IMR-90 (cell line): ENCODE data around the gene CUL4A. TPM values are rescaled to one million over a fixed set of nuclear protein-coding genes. Genes with fewer than 3 reads are reported as not detected.

ENCODE experiments used
- ATAC-seq: fragments of 200-7000 bp; cut with Tn5 transposase; 2 replicates; pipeline ENCODE4 v1.9.1; 2020; ENCODE audit warnings: low read depth, mild to moderate bottlenecking, moderate library complexity
- BruUV-seq: library from RNA; stranded (reverse); fragments of 400-500 nt; replicated peaks from 2 replicates; lab custom pipeline; 2021; lab: Mats Ljungman, UMichigan
- CTCF ChIA-PET: fragments of 300-600 bp; formaldehyde crosslinking; extraction: SDS; loops from one replicate; lab custom pipeline; 2021; ENCODE audit warnings: antibody characterized with exemption; lab: Yijun Ruan, JAX
- POLR2A ChIA-PET: fragments of 300-600 bp; sonication (Branson Sonifier 250); formaldehyde crosslinking; loops from one replicate; lab custom pipeline; 2022; ENCODE audit warnings: antibody characterized with exemption; ENCODE audit not compliant: unreplicated experiment; lab: Charles Lee
- DNase-seq: peaks from one replicate; pipeline ENCODE4 v3.0.0; 2013
- H2AFZ ChIP-seq: replicated peaks from 2 replicates; pipeline ENCODE3; 2013; ENCODE audit warnings: low read length, mild to moderate bottlenecking; ENCODE audit not compliant: poor library complexity
- H2AK5ac ChIP-seq: 2 replicates; pipeline ENCODE4 v1.6.1; 2013; ENCODE audit warnings: low read depth, low read length, inconsistent platforms
- H2AK9ac ChIP-seq: replicated peaks from 2 replicates; pipeline ENCODE3; 2013; ENCODE audit warnings: mild to moderate bottlenecking, low read depth, low read length, moderate library complexity; ENCODE audit not compliant: poor library complexity
- H2BK120ac ChIP-seq: 2 replicates; pipeline ENCODE4 v1.6.1; 2013; ENCODE audit warnings: low read depth, low read length, inconsistent platforms
- H2BK15ac ChIP-seq: 3 replicates; pipeline ENCODE4 v1.6.1; 2013; ENCODE audit warnings: low read depth, low read length, inconsistent platforms
- H2BK20ac ChIP-seq: 2 replicates; pipeline ENCODE4 v1.6.1; 2013; ENCODE audit warnings: low read depth, mild to moderate bottlenecking, inconsistent platforms, low read length, moderate library complexity
- H2BK5ac ChIP-seq: 2 replicates; pipeline ENCODE4 v1.6.1; 2013; ENCODE audit warnings: mild to moderate bottlenecking, low read depth, low read length, inconsistent platforms; ENCODE audit not compliant: poor library complexity, severe bottlenecking
- H3K14ac ChIP-seq: replicated peaks from 2 replicates; pipeline ENCODE4 v1.6.1; 2013; ENCODE audit warnings: low read depth, low read length, inconsistent platforms
- H3K18ac ChIP-seq: 2 replicates; pipeline ENCODE4 v1.6.1; 2013; ENCODE audit warnings: low read depth, low read length, control low read depth
- H3K23ac ChIP-seq: 2 replicates; pipeline ENCODE4 v1.6.1; 2013; ENCODE audit warnings: low read depth, low read length, inconsistent platforms
- H3K27ac ChIP-seq: 2 replicates; pipeline ENCODE4 v1.5.1; 2013; ENCODE audit warnings: mild to moderate bottlenecking, control low read depth, low read length; ENCODE audit not compliant: insufficient read depth
- H3K27me3 ChIP-seq: 2 replicates; pipeline ENCODE4 v1.6.1; 2013; ENCODE audit warnings: low read length; ENCODE audit not compliant: control insufficient read depth, insufficient read depth
- H3K36me3 ChIP-seq: 2 replicates; pipeline ENCODE4 v1.6.1; 2013; ENCODE audit warnings: low read length, mixed read lengths; ENCODE audit not compliant: control insufficient read depth, insufficient read depth
- H3K4ac ChIP-seq: 2 replicates; pipeline ENCODE4 v1.6.1; 2013; ENCODE audit warnings: low read depth, low read length, inconsistent platforms
- H3K4me1 ChIP-seq: 2 replicates; pipeline ENCODE4 v1.6.1; 2013; ENCODE audit warnings: low read length, mixed read lengths; ENCODE audit not compliant: control insufficient read depth, insufficient read depth
- H3K4me2 ChIP-seq: 2 replicates; pipeline ENCODE4 v1.6.1; 2013; ENCODE audit warnings: low read depth, mild to moderate bottlenecking, control low read depth, low read length, moderate library complexity
- H3K4me3 ChIP-seq: 2 replicates; pipeline ENCODE4 v1.5.1; 2013; ENCODE audit warnings: low read depth, mild to moderate bottlenecking, control low read depth, low read length, moderate library complexity; ENCODE audit not compliant: insufficient read depth
- H3K56ac ChIP-seq: 2 replicates; pipeline ENCODE4 v1.6.1; 2013; ENCODE audit warnings: low read length, inconsistent platforms; ENCODE audit not compliant: insufficient read depth; ENCODE audit errors: extremely low read depth
- H3K79me1 ChIP-seq, 2 experiments: 2 replicates each; pipeline ENCODE4 v1.6.1; 2013; ENCODE audit warnings: low read length in 2 of 2, inconsistent platforms in 1 of 2, low read depth in 1 of 2
- H3K9ac ChIP-seq: 2 replicates; pipeline ENCODE4 v1.6.1; 2013; ENCODE audit warnings: low read depth, low read length, control low read depth
- H3K9me1 ChIP-seq: 2 replicates; pipeline ENCODE4 v1.6.1; 2013; ENCODE audit warnings: low read length, inconsistent platforms; ENCODE audit not compliant: insufficient read depth
- H3K9me3 ChIP-seq: 2 replicates; pipeline ENCODE4 v1.6.1; 2013; ENCODE audit warnings: low read length; ENCODE audit not compliant: control insufficient read depth, insufficient read depth
- H4K20me1 ChIP-seq: 2 replicates; pipeline ENCODE4 v1.6.1; 2013; ENCODE audit warnings: low read length, inconsistent platforms; ENCODE audit not compliant: insufficient read depth
- H4K5ac ChIP-seq: 2 replicates; pipeline ENCODE4 v1.6.1; 2013; ENCODE audit warnings: mild to moderate bottlenecking, low read depth, low read length, control low read depth
- H4K8ac ChIP-seq, 2 experiments: 2 replicates each; pipeline ENCODE4 v1.6.1; 2013; ENCODE audit warnings: low read depth in 2 of 2, low read length in 2 of 2, control low read depth in 1 of 2, inconsistent platforms in 1 of 2
- H4K91ac ChIP-seq: 2 replicates; pipeline ENCODE4 v1.6.1; 2013; ENCODE audit warnings: low read depth, low read length, inconsistent platforms; ENCODE audit not compliant: insufficient read depth
- BHLHE40 ChIP-seq: fragments of 150-350 bp; IDR thresholded peaks from 2 replicates; pipeline ENCODE4 v1.6.1; 2016; ENCODE audit warnings: mild to moderate bottlenecking, low read depth, low read length
- CEBPB ChIP-seq: IDR thresholded peaks from 2 replicates; pipeline ENCODE4 v1.6.1; 2012; ENCODE audit warnings: low read depth, low read length, improper control_type of control experiment
- CHD1 ChIP-seq: IDR thresholded peaks from 2 replicates; pipeline ENCODE4 v1.6.1; 2012; ENCODE audit warnings: low read depth, low read length, improper control_type of control experiment
- CTCF ChIP-seq: conservative IDR thresholded peaks from 2 replicates; pipeline ENCODE4 v1.5.1; 2012; ENCODE audit warnings: mild to moderate bottlenecking, low read depth, low read length, improper control_type of control experiment
- FOS ChIP-seq: fragments of 150-350 bp; IDR thresholded peaks from 2 replicates; pipeline ENCODE4 v1.6.1; 2016; ENCODE audit warnings: low read depth, low read length
- MAFK ChIP-seq: IDR thresholded peaks from 2 replicates; pipeline ENCODE4 v1.6.1; 2012; ENCODE audit warnings: low read depth, low read length, improper control_type of control experiment
- NFE2L2 ChIP-seq: fragments of 150-350 bp; IDR thresholded peaks from 2 replicates; pipeline ENCODE4 v1.6.1; 2016; ENCODE audit warnings: low read depth, mild to moderate bottlenecking, low read length
- POLR2A ChIP-seq: IDR thresholded peaks from 2 replicates; pipeline ENCODE4 v1.6.1; 2012; ENCODE audit warnings: mild to moderate bottlenecking, low read depth, low read length
- RAD21 ChIP-seq: IDR thresholded peaks from 2 replicates; pipeline ENCODE4 v1.6.1; 2012; ENCODE audit warnings: low read length, improper control_type of control experiment
- RFX5 ChIP-seq: IDR thresholded peaks from 2 replicates; pipeline ENCODE4 v1.8.0; 2012; ENCODE audit warnings: low read depth, mild to moderate bottlenecking, low read length, moderate library complexity
- USF2 ChIP-seq: fragments of 150-350 bp; IDR thresholded peaks from 2 replicates; pipeline ENCODE4 v1.6.1; 2017; ENCODE audit warnings: mild to moderate bottlenecking, antibody characterized with exemption, low read length, low read depth
- WGBS, 2 experiments: methylation state at CpG; one replicate each; pipeline versions ENCODE4 v1.1.5 to v1.1.7; 2013; ENCODE audit warnings: missing lambda C conversion rate in 2 of 2; ENCODE audit not compliant: insufficient read length in 1 of 2; ENCODE audit errors: extremely low coverage in 2 of 2; 5-methylcytosine and 5-hydroxymethylcytosine counted together
- dilution Hi-C: fragments of 300-500 bp; cut with HindIII; formaldehyde crosslinking; loops from one replicate; pipeline ENCODE4 v1.14.3; 2018; ENCODE audit warnings: low sequenced_read_pairs; ENCODE audit not compliant: unreplicated experiment
- in situ Hi-C: fragments of 300-500 bp; cut with MboI; formaldehyde crosslinking; loops from 3 replicates; pipeline ENCODE4 v1.14.3; 2019; ENCODE audit warnings: low sequenced_read_pairs, inconsistent platforms, mixed read lengths
- intact Hi-C: fragments of 100-400 bp; cut with micrococcal nuclease; formaldehyde crosslinking; loops from 2 replicates; pipeline ENCODE4 v1.10.0; 2022
- polyA plus RNA-seq, 3 experiments: library from polyadenylated mRNA; depleted of rRNA; stranded (reverse); fragments of >200 nt; gene quantifications; 2 replicates each; pipeline ENCODE4 v1.2.3, GENCODE V29; 2012; ENCODE audit warnings: low replicate concordance in 1 of 3
- total RNA-seq: library from RNA; depleted of rRNA; stranded (reverse); fragments of >200 nt; gene quantifications from 2 replicates; pipeline ENCODE4 v1.2.3, GENCODE V29; 2012

The CUL4A gene
- total and polyA plus RNA-seq, 2 of the 4 experiments (the other 2 are of a cell fraction): 86.0 to 146 TPM

- TF ChIP-seq RFX5: no peak
- no peak for TF ChIP-seq CEBPB
- TF ChIP-seq USF2: no peak
- no peak for TF ChIP-seq CTCF
- no peak for TF ChIP-seq BHLHE40
- no peak for TF ChIP-seq NFE2L2
- TF ChIP-seq FOS: no peak
- TF ChIP-seq MAFK: no peak
- no peak for TF ChIP-seq POLR2A
- no peak for TF ChIP-seq CHD1
- no peak for TF ChIP-seq RAD21
- no TSS peak for BruUV-seq
- WGBS, 2 experiments: 100% methylated on average over 1 of the region's 6 CpGs; no CpG with 5 or more reads in 1 of the 2 experiments
- H3K9me3 ChIP-seq: no peaks in the 10 kb centered on the region
- H3K4me2 ChIP-seq: no peak overlapping the region
- H3K36me3 ChIP-seq: peaks cover 65% of the 10 kb centered on the region
- CTCF ChIA-PET: interaction anchor here (0.8 kb wide), 1 partner anchor 9 kb away, joined by 3 read pairs; no protein-coding TSS in a partner anchor
- no peak overlapping the region for H2BK15ac ChIP-seq
- no peak overlapping the region for H3K9ac ChIP-seq
- H2BK120ac ChIP-seq: no peak overlapping the region
- no peak for ATAC-seq
- no peak overlapping the region for H2AFZ ChIP-seq
- intact Hi-C loops (no loop called here), dilution Hi-C loops (no loop called here), in situ Hi-C loops (loop anchor here (25.0 kb wide), 1 partner anchor 307 kb away; no protein-coding TSS in a partner anchor)
- no peaks in the 10 kb centered on the region; the same call in 1 of the 2 replicates for H4K20me1 ChIP-seq
- H4K5ac ChIP-seq: no peak overlapping the region
- H3K56ac ChIP-seq: no peak overlapping the region
- H2AK9ac ChIP-seq: no peak overlapping the region
- no peaks in the 10 kb centered on the region for H3K4me1 ChIP-seq
- H3K4ac ChIP-seq: no peak overlapping the region
- no peak overlapping the region for H3K23ac ChIP-seq
- POLR2A ChIA-PET: no interaction called here
- no peak overlapping the region for H3K18ac ChIP-seq
- no peaks in the 10 kb centered on the region; a peak in 2 of 4 replicates for H3K79me1 ChIP-seq
- no peak overlapping the region for H2BK20ac ChIP-seq
- H3K9me1 ChIP-seq: no peaks in the 10 kb centered on the region; the same call in 1 of the 2 replicates
- DNase-seq: no peak
- no peaks in the 10 kb centered on the region for H3K27me3 ChIP-seq
- no peak overlapping the region for H4K91ac ChIP-seq
- no peak overlapping the region for H2AK5ac ChIP-seq
- H2BK5ac ChIP-seq: no peak overlapping the region
- H3K27ac ChIP-seq: no peak overlapping the region
- H3K4me3 ChIP-seq: no peak overlapping the region
- H3K14ac ChIP-seq: no peak overlapping the region
- no peak overlapping the region for H4K8ac ChIP-seq
Measured at GRCh38 chr13:113243847-113244246, 34.4 kb downstream of the CUL4A start.
